Subcutaneous abdominal adipose tissue (tissue), 5 donors: Measurements from ENCODE around the gene PHLDA1.

Source experiments
- H3K27ac ChIP-seq: one replicate; pipeline ENCODE4 v1.7.0; 2013; ENCODE audit warnings: low read depth, mild to moderate bottlenecking, inconsistent platforms, low read length, moderate library complexity
- H3K27me3 ChIP-seq, 5 donors: one replicate each; pipeline ENCODE4 v1.7.0; 2013; ENCODE audit warnings: low read length in 5 of 5, inconsistent platforms in 1 of 5; ENCODE audit not compliant: control insufficient read depth in 5 of 5, insufficient read depth in 4 of 5
- H3K36me3 ChIP-seq, 5 donors: one replicate each; pipeline ENCODE4 v1.7.0; 2013; ENCODE audit warnings: low read length in 5 of 5; ENCODE audit not compliant: control insufficient read depth in 5 of 5, insufficient read depth in 5 of 5
- H3K4me1 ChIP-seq, 5 donors: one replicate each; pipeline ENCODE4 v1.7.0; 2013; ENCODE audit warnings: low read length in 5 of 5, mild to moderate bottlenecking in 3 of 5, moderate library complexity in 1 of 5; ENCODE audit not compliant: control insufficient read depth in 5 of 5, insufficient read depth in 5 of 5
- H3K4me3 ChIP-seq, 5 donors: one replicate each; pipeline ENCODE4 v1.7.0; 2013; ENCODE audit warnings: low read length in 5 of 5, low read depth in 1 of 5
- H3K9ac ChIP-seq, 5 donors: one replicate each; pipeline ENCODE4 v1.7.0; 2013; ENCODE audit warnings: low read length in 5 of 5, mild to moderate bottlenecking in 4 of 5, moderate library complexity in 3 of 5
- H3K9me3 ChIP-seq, 5 donors: one replicate each; pipeline ENCODE4 v1.7.0; 2013; ENCODE audit warnings: low read length in 5 of 5; ENCODE audit not compliant: control insufficient read depth in 5 of 5
- donor health status: healthy.
- donor health status: healthy.
- donor health status: healthy.
- donor health status: healthy.
- donor health status: healthy.

Gene PHLDA1

DNA sequence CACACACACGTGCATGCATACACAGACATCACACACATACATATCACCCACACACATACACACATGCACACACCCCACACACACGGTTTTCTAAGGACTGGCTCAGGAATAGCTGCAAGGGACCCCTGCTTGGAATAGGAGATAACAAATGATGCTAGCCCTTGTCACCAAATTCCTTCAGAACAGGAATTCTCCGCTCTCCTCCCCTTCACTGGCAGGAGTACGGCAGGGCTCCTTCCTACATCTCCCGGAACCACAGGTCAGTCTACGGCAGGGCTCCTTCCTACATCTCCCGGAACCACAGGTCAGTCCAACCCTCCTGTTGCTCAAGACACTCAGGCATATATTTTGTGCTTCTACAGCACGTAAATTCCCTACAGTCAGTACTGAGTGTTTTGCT, 23.9 kb downstream of the PHLDA1 start:
- Histone ChIP-seq H3K36me3 (no peaks in the 10 kb centered on the region), H3K4me1 (no peaks in the 10 kb centered on the region), H3K27ac (no peak overlapping the region), H3K4me3 (no peak overlapping the region), H3K27me3 (no peaks in the 10 kb centered on the region), H3K9me3 (no peaks in the 10 kb centered on the region), H3K9ac (no peak overlapping the region)

DNA sequence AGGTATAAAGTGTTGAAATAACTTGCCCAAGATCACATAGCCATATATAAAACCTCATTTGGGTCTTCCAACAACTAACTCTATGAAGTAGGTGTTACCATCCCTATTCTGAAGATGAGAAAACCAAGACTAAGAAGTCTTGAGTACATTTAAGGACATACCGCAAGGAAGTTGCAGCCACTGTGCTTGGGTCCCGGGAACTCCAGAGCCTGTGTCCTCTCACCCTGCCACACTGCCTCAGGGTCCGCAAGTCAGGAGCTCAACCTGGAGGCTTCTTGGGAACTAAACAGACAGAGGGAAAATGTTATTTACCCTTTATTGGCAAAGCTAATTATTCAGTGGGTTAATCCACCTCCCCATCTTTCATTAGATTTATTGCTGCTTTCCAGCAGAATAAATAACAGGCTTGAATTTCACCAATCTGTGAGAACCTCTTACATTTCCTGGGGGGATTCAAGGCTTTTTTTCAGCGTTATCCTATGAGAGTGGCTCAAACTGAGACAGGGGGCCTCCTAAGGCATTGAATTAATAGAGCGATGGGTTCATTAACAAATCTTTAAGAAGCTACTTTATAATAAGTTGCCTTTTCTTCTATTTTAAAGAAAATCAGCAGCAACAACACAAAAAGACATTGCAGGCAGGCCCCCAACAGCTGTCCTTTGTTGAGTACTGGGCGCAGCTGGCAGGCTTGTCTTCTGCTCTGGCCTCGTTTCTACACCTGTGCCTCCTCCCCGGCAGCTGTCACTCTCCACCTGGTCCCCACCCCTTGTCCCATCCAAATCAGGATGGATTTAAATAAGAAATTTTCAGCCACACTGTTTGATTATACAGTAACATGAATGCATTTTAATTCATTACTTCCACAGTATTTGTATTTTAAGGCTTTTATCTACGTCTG, 25.3 kb downstream of the PHLDA1 start:
- Histone ChIP-seq H3K9me3 (no peaks in the 10 kb centered on the region), H3K4me1 (no peaks in the 10 kb centered on the region), H3K27ac (no peak overlapping the region), H3K9ac (no peak overlapping the region), H3K27me3 (no peaks in the 10 kb centered on the region), H3K4me3 (no peak overlapping the region), H3K36me3 (no peaks in the 10 kb centered on the region)

DNA sequence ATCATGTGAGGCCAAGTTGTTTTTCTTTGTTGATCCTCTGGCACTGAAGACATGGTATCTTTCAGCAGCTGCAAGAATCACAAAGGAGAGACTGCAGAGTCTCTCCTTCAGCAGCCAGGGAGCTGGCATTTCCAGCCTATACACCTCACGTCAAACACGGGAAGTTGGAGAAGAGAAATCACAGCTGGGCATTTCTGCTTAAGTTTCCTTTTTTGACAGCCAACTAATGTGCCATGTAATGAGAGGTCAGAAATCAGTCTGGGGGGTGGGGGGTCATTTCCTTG, 28.3 kb downstream of the PHLDA1 start:
- H3K27ac ChIP-seq, result no peak overlapping the region
- H3K27me3 ChIP-seq, result no peaks in the 10 kb centered on the region
- H3K4me3 ChIP-seq, result no peak overlapping the region
- H3K9ac ChIP-seq, result no peak overlapping the region
- no peaks in the 10 kb centered on the region for H3K9me3 ChIP-seq
- no peaks in the 10 kb centered on the region for H3K4me1 ChIP-seq
- no peaks in the 10 kb centered on the region for H3K36me3 ChIP-seq

- Histone ChIP-seq H3K4me1 (no peaks in the 10 kb centered on the region), H3K9me3 (no peaks in the 10 kb centered on the region), H3K36me3 (no peaks in the 10 kb centered on the region), H3K9ac (no peak overlapping the region), H3K27me3 (no peaks in the 10 kb centered on the region), H3K27ac (no peak overlapping the region), H3K4me3 (no peak overlapping the region)
Observed at GRCh38 chr12:76002598-76003354, 28.8 kb downstream of the PHLDA1 start.

DNA sequence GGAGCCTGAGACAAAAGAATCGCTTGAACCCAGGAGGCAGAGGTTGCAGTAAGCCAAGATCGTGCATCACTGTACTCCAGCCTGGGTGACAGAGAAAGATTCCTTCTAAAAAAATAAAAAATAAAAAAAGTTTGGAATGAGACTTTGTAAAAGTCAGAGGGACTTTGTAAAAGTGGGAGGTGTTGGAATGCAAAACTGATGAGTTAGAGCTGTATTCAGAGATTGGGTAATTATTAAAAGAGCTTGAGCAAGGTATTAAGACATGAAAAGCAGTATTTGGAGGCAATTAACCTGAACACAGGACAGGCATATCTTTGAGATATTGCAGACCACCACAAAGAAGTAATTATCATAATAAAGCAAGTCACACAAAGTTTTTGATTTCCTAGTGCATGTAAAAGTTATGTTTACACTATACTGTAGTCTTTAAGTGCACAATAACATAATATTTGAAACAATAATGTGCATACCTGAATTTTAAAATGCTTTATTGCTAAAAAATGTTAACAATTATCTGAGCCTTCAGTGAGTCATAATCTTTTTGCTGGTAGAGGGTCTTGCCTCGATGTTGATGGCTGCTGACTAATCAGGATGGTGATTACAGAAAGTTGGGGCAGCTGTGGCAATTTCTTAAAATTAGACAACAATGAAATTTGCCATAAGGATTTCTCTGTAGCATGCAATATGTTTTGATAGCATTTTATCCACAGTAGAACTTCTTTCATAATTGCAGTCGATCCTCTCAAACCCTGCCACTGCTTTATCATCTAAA, 33.1 kb downstream of the PHLDA1 start:
- Histone ChIP-seq H3K9ac (no peak overlapping the region), H3K27me3 (no peaks in the 10 kb centered on the region), H3K27ac (no peak overlapping the region), H3K9me3 (no peaks in the 10 kb centered on the region), H3K4me1 (peaks cover 0 to 9% (median 3%) of the 10 kb centered on the region in 5 donors), H3K4me3 (no peak overlapping the region), H3K36me3 (no peaks in the 10 kb centered on the region)

GRCh38 chr12:75997658-75998057, 33.9 kb downstream of the PHLDA1 start:
- no peaks in the 10 kb centered on the region for H3K9me3 ChIP-seq
- H3K9ac ChIP-seq, result no peak overlapping the region
- peaks cover 0 to 9% (median 3%) of the 10 kb centered on the region in 5 donors for H3K4me1 ChIP-seq
- no peaks in the 10 kb centered on the region for H3K27me3 ChIP-seq
- no peaks in the 10 kb centered on the region for H3K36me3 ChIP-seq
- H3K27ac ChIP-seq, result no peak overlapping the region
- no peak overlapping the region for H3K4me3 ChIP-seq

- Histone ChIP-seq H3K36me3 (no peaks in the 10 kb centered on the region), H3K4me3 (no peak overlapping the region), H3K9me3 (no peaks in the 10 kb centered on the region), H3K9ac (no peak overlapping the region), H3K27ac (no peak overlapping the region), H3K27me3 (no peaks in the 10 kb centered on the region), H3K4me1 (peaks cover 0 to 9% (median 3%) of the 10 kb centered on the region in 5 donors)
Observed at GRCh38 chr12:75996861-75997447, 34.6 kb downstream of the PHLDA1 start.

- H3K27ac ChIP-seq, result no peak overlapping the region
- H3K27me3 ChIP-seq, result no peaks in the 10 kb centered on the region
- no peak overlapping the region for H3K9ac ChIP-seq
- no peaks in the 10 kb centered on the region for H3K9me3 ChIP-seq
- no peaks in the 10 kb centered on the region for H3K36me3 ChIP-seq
- peaks cover 0 to 9% (median 3%) of the 10 kb centered on the region in 5 donors for H3K4me1 ChIP-seq
- H3K4me3 ChIP-seq, result no peak overlapping the region
Observed at GRCh38 chr12:75995691-75996090, 35.9 kb downstream of the PHLDA1 start.

DNA sequence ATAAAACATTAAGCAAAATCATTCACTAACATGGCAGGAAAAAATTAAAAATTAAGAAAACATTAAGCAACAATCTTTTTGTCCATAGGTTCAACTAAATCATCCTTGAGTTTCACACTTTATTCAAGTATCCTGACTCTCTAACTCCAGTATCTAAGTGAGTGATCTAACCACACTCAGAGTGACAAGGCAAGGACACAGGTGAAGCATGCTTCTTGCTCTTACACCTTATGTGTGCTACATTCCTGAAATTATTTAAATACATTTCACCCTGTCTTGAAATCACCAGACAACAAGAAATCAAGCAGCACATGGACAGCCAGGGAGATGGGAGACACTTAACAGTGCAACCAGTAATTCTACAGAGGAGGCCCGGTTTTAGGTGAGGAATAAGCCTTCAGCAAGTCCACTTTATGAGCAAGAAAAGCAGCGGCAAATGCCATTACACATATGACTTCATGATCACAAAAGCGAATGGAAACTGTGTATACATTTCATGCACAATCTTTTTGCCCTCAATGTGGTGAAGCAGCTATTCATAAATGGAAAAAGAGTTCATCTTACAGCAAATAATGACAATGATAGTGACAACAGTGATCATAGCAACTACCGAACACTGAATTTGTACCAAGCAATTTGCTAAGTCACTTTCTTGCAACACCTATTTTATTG, 37.4 kb downstream of the PHLDA1 start:
- H3K4me1 ChIP-seq, result peaks cover 0 to 9% (median 3%) of the 10 kb centered on the region in 5 donors
- H3K9ac ChIP-seq, result no peak overlapping the region
- H3K4me3 ChIP-seq, result no peak overlapping the region
- no peaks in the 10 kb centered on the region for H3K27me3 ChIP-seq
- H3K27ac ChIP-seq, result no peak overlapping the region
- H3K36me3 ChIP-seq, result no peaks in the 10 kb centered on the region
- no peaks in the 10 kb centered on the region for H3K9me3 ChIP-seq
